GM12878 (cell line): ENCODE results near the gene OFD1.

Source experiments
- CTCF ChIP-seq, 3 experiments: IDR thresholded peaks in 2 of 3; conservative IDR thresholded peaks in 1 of 3; 2 replicates each; pipeline ENCODE4 v1.5.1; 2011; ENCODE audit warnings: low read depth in 3 of 3, low read length in 3 of 3, mild to moderate bottlenecking in 3 of 3, control low read depth in 2 of 3, moderate library complexity in 2 of 3, inconsistent platforms in 1 of 3, mixed read lengths in 1 of 3; ENCODE audit not compliant: control insufficient read depth in 2 of 3, insufficient read depth in 1 of 3; ENCODE audit errors: extremely low read depth in 1 of 3
- MXI1 ChIP-seq: fragments of 150-350 bp; IDR thresholded peaks from 2 replicates; pipeline ENCODE4 v1.6.1; 2011; ENCODE audit warnings: low read depth, mild to moderate bottlenecking, inconsistent platforms, low read length, improper control_type of control experiment
- SUZ12 ChIP-seq: fragments of 200-600 bp; sonication (generic); IDR thresholded peaks from one replicate; pipeline ENCODE4 v1.6.1; 2018; ENCODE audit warnings: antibody characterized with exemption, mild to moderate bottlenecking; ENCODE audit not compliant: unreplicated experiment
- YY1 ChIP-seq: IDR thresholded peaks from 2 replicates; pipeline ENCODE4 v1.6.1; 2011; ENCODE audit warnings: low read depth, mild to moderate bottlenecking, low read length
- ZNF592 ChIP-seq: fragments of 450-650 bp; IDR thresholded peaks from 2 replicates; pipeline ENCODE4 v1.6.1; 2017; ENCODE audit warnings: mild to moderate bottlenecking, moderate library complexity
- TF ChIP-seq, protein P1 (sequence below): IDR thresholded peaks from 2 replicates; pipeline ENCODE4 v1.6.1; 2011; ENCODE audit warnings: low read depth, low read length, improper control_type of control experiment, borderline replicate concordance

DNA sequence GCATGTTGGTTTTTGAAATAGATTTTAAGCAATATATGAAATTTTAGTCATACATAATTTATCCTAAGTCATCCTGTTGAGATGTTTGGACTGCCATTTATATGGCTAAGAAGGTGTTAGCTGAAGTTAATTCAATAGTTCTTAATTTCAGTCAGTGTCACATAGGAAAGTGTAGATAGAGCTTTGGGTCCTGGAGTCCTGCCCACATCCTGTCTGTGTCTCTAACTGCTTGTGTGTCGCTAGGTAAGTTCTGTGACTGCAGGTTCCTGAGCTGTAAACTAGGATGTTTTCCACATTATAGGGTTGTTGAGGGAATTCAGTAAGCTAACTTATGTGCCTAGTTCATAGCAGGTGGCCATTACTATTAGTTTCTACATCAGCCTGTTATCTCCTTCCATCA is 20.7 kb downstream of the OFD1 start:
- TF ChIP-seq ZNF592, result no peak
- TF ChIP-seq CTCF (IDR thresholded peaks at IDR 0.05 in 2 of 3, conservative IDR thresholded peaks at IDR 0.05 in 1 of 3; ENCODE audit: control insufficient read depth in 2 of 3, extremely low read depth in 1 of 3, insufficient read depth in 1 of 3, low read depth in 3 of 3, low read length in 3 of 3), result no peak
- TF ChIP-seq, protein P1, sequence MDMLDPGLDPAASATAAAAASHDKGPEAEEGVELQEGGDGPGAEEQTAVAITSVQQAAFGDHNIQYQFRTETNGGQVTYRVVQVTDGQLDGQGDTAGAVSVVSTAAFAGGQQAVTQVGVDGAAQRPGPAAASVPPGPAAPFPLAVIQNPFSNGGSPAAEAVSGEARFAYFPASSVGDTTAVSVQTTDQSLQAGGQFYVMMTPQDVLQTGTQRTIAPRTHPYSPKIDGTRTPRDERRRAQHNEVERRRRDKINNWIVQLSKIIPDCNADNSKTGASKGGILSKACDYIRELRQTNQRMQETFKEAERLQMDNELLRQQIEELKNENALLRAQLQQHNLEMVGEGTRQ, result no peak
- TF ChIP-seq YY1, result no peak
- TF ChIP-seq SUZ12, result no peak
- TF ChIP-seq MXI1, result no peak
